WTC11 (cell line): Measurements from ENCODE around the gene IQGAP2.

ENCODE experiments used
- ESRRA ChIP-seq: sonication (generic); formaldehyde crosslinking; IDR thresholded peaks from 2 replicates; pipeline ENCODE4 v1.8.1; 2022; ENCODE audit warnings: mild to moderate bottlenecking, missing genetic modification reagents, borderline replicate concordance
- FOXJ3 ChIP-seq: sonication (generic); formaldehyde crosslinking; IDR thresholded peaks from 2 replicates; pipeline ENCODE4 v1.9.0; 2021; ENCODE audit warnings: missing genetic modification reagents, mild to moderate bottlenecking, borderline replicate concordance
- MYBL2 ChIP-seq: sonication (generic); formaldehyde crosslinking; IDR thresholded peaks from 2 replicates; pipeline ENCODE4 v1.8.1; 2023; ENCODE audit warnings: mild to moderate bottlenecking, moderate library complexity, missing genetic modification reagents
- RELA ChIP-seq: sonication (generic); formaldehyde crosslinking; IDR thresholded peaks from 2 replicates; pipeline ENCODE4 v1.8.1; 2022; ENCODE audit warnings: missing genetic modification reagents, mild to moderate bottlenecking, borderline replicate concordance
- ZNF263 ChIP-seq: sonication (generic); formaldehyde crosslinking; IDR thresholded peaks from 2 replicates; pipeline ENCODE4 v1.8.1; 2022; ENCODE audit warnings: low read depth, mild to moderate bottlenecking, moderate library complexity, missing genetic modification reagents
- TF ChIP-seq, protein P1 (sequence below): fragments of 250-450 bp; sonication (Bioruptor Pico); IDR thresholded peaks from 2 replicates; pipeline ENCODE4 v2.1.2; 2022; ENCODE audit warnings: mild to moderate bottlenecking, moderate library complexity
- TF ChIP-seq, protein P2 (sequence below): fragments of 200-600 bp; IDR thresholded peaks from 2 replicates; pipeline ENCODE4 v1.8.0; 2022; ENCODE audit warnings: antibody characterized with exemption
- TF ChIP-seq, protein P3 (sequence below): sonication (generic); formaldehyde crosslinking; IDR thresholded peaks from 2 replicates; pipeline ENCODE4 v1.8.0; 2022; ENCODE audit warnings: mild to moderate bottlenecking, missing genetic modification reagents
- TF ChIP-seq, protein P4 (sequence below): sonication (generic); formaldehyde crosslinking; conservative IDR thresholded peaks from 2 replicates; pipeline ENCODE4 v1.8.1; 2022; ENCODE audit warnings: mild to moderate bottlenecking, missing genetic modification reagents
- TF ChIP-seq, protein P5 (sequence below): sonication (generic); formaldehyde crosslinking; IDR thresholded peaks from 2 replicates; pipeline ENCODE4 v1.8.1; 2023; ENCODE audit warnings: mild to moderate bottlenecking, missing genetic modification reagents

DNA sequence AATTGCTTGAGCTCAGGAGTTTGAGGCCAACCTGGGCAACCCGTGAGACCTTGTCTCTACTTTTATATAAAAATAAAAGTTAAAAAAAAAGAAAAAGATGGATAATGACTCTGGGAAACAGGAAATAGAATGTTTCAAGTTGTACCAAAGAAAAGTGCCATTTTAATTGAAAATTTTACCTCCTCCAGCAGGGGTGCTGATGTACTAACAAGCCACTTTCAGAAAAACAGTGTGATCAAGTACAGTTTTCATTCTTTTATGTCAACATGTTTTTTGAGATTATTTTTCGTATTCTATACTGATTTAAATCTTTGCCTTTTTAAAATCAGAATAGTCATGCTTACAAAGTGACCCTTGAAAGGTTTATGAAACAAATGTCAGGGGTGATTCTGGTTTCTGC lies 343.6 kb downstream of the IQGAP2 start:
- TF ChIP-seq, protein P1, sequence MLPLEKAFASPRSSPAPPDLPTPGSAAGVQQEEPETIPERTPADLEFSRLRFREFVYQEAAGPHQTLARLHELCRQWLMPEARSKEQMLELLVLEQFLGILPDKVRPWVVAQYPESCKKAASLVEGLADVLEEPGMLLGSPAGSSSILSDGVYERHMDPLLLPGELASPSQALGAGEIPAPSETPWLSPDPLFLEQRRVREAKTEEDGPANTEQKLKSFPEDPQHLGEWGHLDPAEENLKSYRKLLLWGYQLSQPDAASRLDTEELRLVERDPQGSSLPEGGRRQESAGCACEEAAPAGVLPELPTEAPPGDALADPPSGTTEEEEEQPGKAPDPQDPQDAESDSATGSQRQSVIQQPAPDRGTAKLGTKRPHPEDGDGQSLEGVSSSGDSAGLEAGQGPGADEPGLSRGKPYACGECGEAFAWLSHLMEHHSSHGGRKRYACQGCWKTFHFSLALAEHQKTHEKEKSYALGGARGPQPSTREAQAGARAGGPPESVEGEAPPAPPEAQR = no peak
- TF ChIP-seq, protein P2, sequence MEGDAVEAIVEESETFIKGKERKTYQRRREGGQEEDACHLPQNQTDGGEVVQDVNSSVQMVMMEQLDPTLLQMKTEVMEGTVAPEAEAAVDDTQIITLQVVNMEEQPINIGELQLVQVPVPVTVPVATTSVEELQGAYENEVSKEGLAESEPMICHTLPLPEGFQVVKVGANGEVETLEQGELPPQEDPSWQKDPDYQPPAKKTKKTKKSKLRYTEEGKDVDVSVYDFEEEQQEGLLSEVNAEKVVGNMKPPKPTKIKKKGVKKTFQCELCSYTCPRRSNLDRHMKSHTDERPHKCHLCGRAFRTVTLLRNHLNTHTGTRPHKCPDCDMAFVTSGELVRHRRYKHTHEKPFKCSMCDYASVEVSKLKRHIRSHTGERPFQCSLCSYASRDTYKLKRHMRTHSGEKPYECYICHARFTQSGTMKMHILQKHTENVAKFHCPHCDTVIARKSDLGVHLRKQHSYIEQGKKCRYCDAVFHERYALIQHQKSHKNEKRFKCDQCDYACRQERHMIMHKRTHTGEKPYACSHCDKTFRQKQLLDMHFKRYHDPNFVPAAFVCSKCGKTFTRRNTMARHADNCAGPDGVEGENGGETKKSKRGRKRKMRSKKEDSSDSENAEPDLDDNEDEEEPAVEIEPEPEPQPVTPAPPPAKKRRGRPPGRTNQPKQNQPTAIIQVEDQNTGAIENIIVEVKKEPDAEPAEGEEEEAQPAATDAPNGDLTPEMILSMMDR = no peak
- TF ChIP-seq RELA (CRISPR knock-in tag) = no peak
- no peak for TF ChIP-seq FOXJ3 (CRISPR knock-in tag)
- TF ChIP-seq, protein P3, sequence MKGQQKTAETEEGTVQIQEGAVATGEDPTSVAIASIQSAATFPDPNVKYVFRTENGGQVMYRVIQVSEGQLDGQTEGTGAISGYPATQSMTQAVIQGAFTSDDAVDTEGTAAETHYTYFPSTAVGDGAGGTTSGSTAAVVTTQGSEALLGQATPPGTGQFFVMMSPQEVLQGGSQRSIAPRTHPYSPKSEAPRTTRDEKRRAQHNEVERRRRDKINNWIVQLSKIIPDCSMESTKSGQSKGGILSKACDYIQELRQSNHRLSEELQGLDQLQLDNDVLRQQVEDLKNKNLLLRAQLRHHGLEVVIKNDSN (CRISPR knock-in tag) = no peak
- no peak for TF ChIP-seq ESRRA (CRISPR knock-in tag)
- TF ChIP-seq, protein P4, sequence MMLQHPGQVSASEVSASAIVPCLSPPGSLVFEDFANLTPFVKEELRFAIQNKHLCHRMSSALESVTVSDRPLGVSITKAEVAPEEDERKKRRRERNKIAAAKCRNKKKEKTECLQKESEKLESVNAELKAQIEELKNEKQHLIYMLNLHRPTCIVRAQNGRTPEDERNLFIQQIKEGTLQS (CRISPR knock-in tag) = no peak
- TF ChIP-seq, protein P5, sequence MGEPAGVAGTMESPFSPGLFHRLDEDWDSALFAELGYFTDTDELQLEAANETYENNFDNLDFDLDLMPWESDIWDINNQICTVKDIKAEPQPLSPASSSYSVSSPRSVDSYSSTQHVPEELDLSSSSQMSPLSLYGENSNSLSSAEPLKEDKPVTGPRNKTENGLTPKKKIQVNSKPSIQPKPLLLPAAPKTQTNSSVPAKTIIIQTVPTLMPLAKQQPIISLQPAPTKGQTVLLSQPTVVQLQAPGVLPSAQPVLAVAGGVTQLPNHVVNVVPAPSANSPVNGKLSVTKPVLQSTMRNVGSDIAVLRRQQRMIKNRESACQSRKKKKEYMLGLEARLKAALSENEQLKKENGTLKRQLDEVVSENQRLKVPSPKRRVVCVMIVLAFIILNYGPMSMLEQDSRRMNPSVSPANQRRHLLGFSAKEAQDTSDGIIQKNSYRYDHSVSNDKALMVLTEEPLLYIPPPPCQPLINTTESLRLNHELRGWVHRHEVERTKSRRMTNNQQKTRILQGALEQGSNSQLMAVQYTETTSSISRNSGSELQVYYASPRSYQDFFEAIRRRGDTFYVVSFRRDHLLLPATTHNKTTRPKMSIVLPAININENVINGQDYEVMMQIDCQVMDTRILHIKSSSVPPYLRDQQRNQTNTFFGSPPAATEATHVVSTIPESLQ (CRISPR knock-in tag) = no peak
- TF ChIP-seq MYBL2 (CRISPR knock-in tag) = no peak
- TF ChIP-seq ZNF263 = no peak
